ENCODE data around the gene WT1.

- no peak for TF ChIP-seq EP300 (IDR thresholded peaks at IDR 0.05; ENCODE audit: borderline replicate concordance)
- TF ChIP-seq, protein P1, sequence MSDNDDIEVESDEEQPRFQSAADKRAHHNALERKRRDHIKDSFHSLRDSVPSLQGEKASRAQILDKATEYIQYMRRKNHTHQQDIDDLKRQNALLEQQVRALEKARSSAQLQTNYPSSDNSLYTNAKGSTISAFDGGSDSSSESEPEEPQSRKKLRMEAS (IDR thresholded peaks at IDR 0.05), result no peak
- TF ChIP-seq TCF12 (IDR thresholded peaks at IDR 0.05; ENCODE audit: low read depth), result no peak
- TF ChIP-seq RAD21 (IDR thresholded peaks at IDR 0.05; ENCODE audit: low read depth), result no peak
- TF ChIP-seq TAF1 (IDR thresholded peaks at IDR 0.05; ENCODE audit: low read depth), result no peak
- no peak for TF ChIP-seq REST (IDR thresholded peaks at IDR 0.05; ENCODE audit: low read depth)
- no peak for TF ChIP-seq CREB1 (IDR thresholded peaks at IDR 0.05; ENCODE audit: low read depth)
- TF ChIP-seq TEAD4 (IDR thresholded peaks at IDR 0.05), result no peak
- no peak for TF ChIP-seq YY1 (IDR thresholded peaks at IDR 0.05; ENCODE audit: low read depth)
- TF ChIP-seq ZBTB7A (IDR thresholded peaks at IDR 0.05; ENCODE audit: low read depth), result no peak
- TF ChIP-seq NFIC (IDR thresholded peaks at IDR 0.05), result no peak
- TF ChIP-seq FOXM1 (IDR thresholded peaks at IDR 0.05; ENCODE audit: borderline replicate concordance, low read depth), result no peak
Measured at GRCh38 chr11:32396991-32397390, 38.3 kb downstream of the WT1 start.
